Psoas muscle (tissue), 8 donors: ENCODE results near the gene STOML1. TPM values are rescaled to one million over a fixed set of nuclear protein-coding genes. Genes with fewer than 3 reads are reported as not detected.
A peak's percentile ranks its signal among the peaks of the same experiment; 100 is the strongest.

Experiments used
- ATAC-seq, 4 donors: fragments of 200-7000 bp; cut with Tn5 transposase; one replicate each; pipeline ENCODE4 v1.9.1; 2020; ENCODE audit warnings: moderate library complexity in 3 of 4, mild to moderate bottlenecking in 2 of 4
- DNase-seq, 2 donors: peaks; one replicate each; pipeline ENCODE4 v3.0.0-alpha.2; 2020
- H3K27ac ChIP-seq: fragments of 200-600 bp; one replicate; pipeline ENCODE4 v1.8.0; 2022
- H3K27me3 ChIP-seq, 3 donors: fragments of 200-600 bp in 1 of 3; one replicate each; pipeline versions ENCODE4 v1.6.1 to v1.8.0; 2013 to 2022; ENCODE audit warnings: low read length in 2 of 3, mild to moderate bottlenecking in 2 of 3, moderate library complexity in 1 of 3; ENCODE audit not compliant: insufficient read depth in 3 of 3
- H3K36me3 ChIP-seq, 2 donors: fragments of 200-600 bp in 1 of 2; one replicate each; pipeline versions ENCODE4 v1.6.1 to v1.8.0; 2013 to 2022; ENCODE audit warnings: low read depth in 1 of 2, mild to moderate bottlenecking in 1 of 2, moderate library complexity in 1 of 2; ENCODE audit not compliant: insufficient read depth in 1 of 2
- H3K4me1 ChIP-seq: fragments of 200-600 bp; one replicate; pipeline ENCODE4 v1.8.0; 2022
- H3K4me3 ChIP-seq: fragments of 200-600 bp; one replicate; pipeline ENCODE4 v1.8.0; 2022; ENCODE audit warnings: mild to moderate bottlenecking
- H3K9me3 ChIP-seq: fragments of 200-600 bp; one replicate; pipeline ENCODE4 v1.8.0; 2022
- WGBS, 3 donors: extraction: QIAGEN DNeasy Blood & Tissue Kit; methylation state at CpG; one replicate each; pipeline versions ENCODE4 v1.1.6 to v1.1.7; 2013; 5-methylcytosine and 5-hydroxymethylcytosine counted together
- intact Hi-C, 2 donors: fragments of 100-400 bp; cut with DNase I; formaldehyde crosslinking; loops; one replicate each; pipeline versions ENCODE4 v1.11.0 to v1.14.2; 2022
- polyA plus RNA-seq, 3 donors: library from polyadenylated mRNA; stranded (reverse); fragments of 200-250 nt; gene quantifications; one replicate each; pipeline ENCODE4 v1.2.3, GENCODE V29; 2013
- total RNA-seq, 4 donors: library from RNA; stranded (reverse); fragmentation: NEBNext Ultra II Directional in 2 of 4; extraction: Animal tissue kit (Norgen Biotek cat#: 25700) in 2 of 4; gene quantifications; one replicate each; pipeline versions ENCODE4 v1.2.1 to v1.2.4, GENCODE V29; 2021 to 2023
- TF ChIP-seq, protein P1 (sequence below): fragments of 200-600 bp; IDR thresholded peaks from one replicate; pipeline ENCODE4 v1.8.0; 2022; ENCODE audit warnings: antibody characterized with exemption
- donor health status: healthy with polysubstance abuse.
- donor health status: DM: no; HTN: no; CAD: no; lungs with moderate emphysema.
- donor health status: Bipolar disorder and iron deficiency.
- donor health status: healthy.
- donor health status: DM: yes; HTN: yes; CAD: no.
- donor health status: DM: no; HTN: no; CAD: no.
- donor health status: DM: no; HTN: no; CAD: no.
- donor health status: DM: yes; HTN: yes; CAD: no.

STOML1 gene
- total and polyA plus RNA-seq, 7 donors: 18.3 to 34.4 (median 24.4) TPM

GRCh38 chr15:73931441-73931840, 60.7 kb downstream of the STOML1 start:
- no peaks in the 10 kb centered on the region for H3K9me3 ChIP-seq
- peaks cover 17% of the 10 kb centered on the region for H3K4me1 ChIP-seq
- 65 to 80% (median 68%) methylated on average over 2 of the region's 2 CpGs for WGBS, 3 donors
- H3K27me3 ChIP-seq: peaks cover 0 to 18% (median 9%) of the 10 kb centered on the region in 3 donors
- intact Hi-C loops: no loop called here
- DNase-seq: peak in 1 of 2 donors; percentile 22
- H3K27ac ChIP-seq: no peak overlapping the region
- H3K36me3 ChIP-seq: no peaks in the 10 kb centered on the region
- TF ChIP-seq, protein P1, sequence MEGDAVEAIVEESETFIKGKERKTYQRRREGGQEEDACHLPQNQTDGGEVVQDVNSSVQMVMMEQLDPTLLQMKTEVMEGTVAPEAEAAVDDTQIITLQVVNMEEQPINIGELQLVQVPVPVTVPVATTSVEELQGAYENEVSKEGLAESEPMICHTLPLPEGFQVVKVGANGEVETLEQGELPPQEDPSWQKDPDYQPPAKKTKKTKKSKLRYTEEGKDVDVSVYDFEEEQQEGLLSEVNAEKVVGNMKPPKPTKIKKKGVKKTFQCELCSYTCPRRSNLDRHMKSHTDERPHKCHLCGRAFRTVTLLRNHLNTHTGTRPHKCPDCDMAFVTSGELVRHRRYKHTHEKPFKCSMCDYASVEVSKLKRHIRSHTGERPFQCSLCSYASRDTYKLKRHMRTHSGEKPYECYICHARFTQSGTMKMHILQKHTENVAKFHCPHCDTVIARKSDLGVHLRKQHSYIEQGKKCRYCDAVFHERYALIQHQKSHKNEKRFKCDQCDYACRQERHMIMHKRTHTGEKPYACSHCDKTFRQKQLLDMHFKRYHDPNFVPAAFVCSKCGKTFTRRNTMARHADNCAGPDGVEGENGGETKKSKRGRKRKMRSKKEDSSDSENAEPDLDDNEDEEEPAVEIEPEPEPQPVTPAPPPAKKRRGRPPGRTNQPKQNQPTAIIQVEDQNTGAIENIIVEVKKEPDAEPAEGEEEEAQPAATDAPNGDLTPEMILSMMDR: no peak
- no peak overlapping the region for H3K4me3 ChIP-seq
- ATAC-seq: no peak

GRCh38 chr15:73930790-73931281, 61.3 kb downstream of the STOML1 start:
- Histone ChIP-seq H3K4me1 (peaks cover 17% of the 10 kb centered on the region), H3K9me3 (no peaks in the 10 kb centered on the region), H3K27me3 (peaks cover 0 to 18% (median 10%) of the 10 kb centered on the region in 3 donors), H3K27ac (no peak overlapping the region), H3K4me3 (no peak overlapping the region), H3K36me3 (no peaks in the 10 kb centered on the region)
- intact Hi-C loops: no loop called here
- DNase-seq: peak; percentile 69 to 82
- peak in 2 of 4 donors; percentile 18 to 24 for ATAC-seq
- WGBS, 3 donors: 62 to 68% (median 62%) methylated on average over 7 of the region's 7 CpGs
- TF ChIP-seq, protein P1: no peak

DNA sequence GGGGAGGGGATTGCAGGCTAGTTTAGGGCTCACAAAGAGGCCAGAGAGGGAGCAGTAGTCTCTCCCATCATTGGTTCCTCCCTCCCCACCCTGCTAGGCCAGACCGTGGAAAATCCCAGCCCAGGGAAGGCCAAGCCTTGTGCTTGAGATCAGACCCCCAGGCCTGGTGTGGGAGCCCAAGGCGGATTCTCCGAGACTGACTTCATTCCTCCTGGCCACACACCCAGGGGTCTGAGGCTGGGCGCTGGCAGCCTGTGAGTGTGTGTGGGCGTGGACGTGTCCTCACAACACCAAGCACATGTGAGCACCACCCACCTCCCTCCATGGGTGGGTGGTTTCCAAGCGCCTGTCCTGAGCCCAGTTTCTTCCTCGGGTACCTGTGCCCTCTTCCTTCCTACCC, 61.7 kb downstream of the STOML1 start:
- Histone ChIP-seq H3K27ac (no peak overlapping the region), H3K36me3 (no peaks in the 10 kb centered on the region), H3K4me3 (no peak overlapping the region), H3K9me3 (no peaks in the 10 kb centered on the region), H3K27me3 (peaks cover 0 to 18% (median 10%) of the 10 kb centered on the region in 3 donors), H3K4me1 (peaks cover 17% of the 10 kb centered on the region)
- WGBS, 3 donors: 66 to 84% (median 74%) methylated on average over 7 to 8 of the region's 8 CpGs
- DNase-seq (peak; percentile 68 to 75), ATAC-seq (no peak)
- intact Hi-C loops: no loop called here
- TF ChIP-seq, protein P1: no peak

- intact Hi-C loops: no loop called here
- H3K4me3 ChIP-seq: no peak overlapping the region
- no peak overlapping the region for H3K27ac ChIP-seq
- no peaks in the 10 kb centered on the region for H3K36me3 ChIP-seq
- H3K9me3 ChIP-seq: no peaks in the 10 kb centered on the region
- DNase-seq: peak in 1 of 2 donors; percentile 12
- 81 to 84% (median 84%) methylated on average over 5 of the region's 5 CpGs for WGBS, 3 donors
- H3K27me3 ChIP-seq: peaks cover 0 to 18% (median 10%) of the 10 kb centered on the region in 3 donors
- peaks cover 23% of the 10 kb centered on the region for H3K4me1 ChIP-seq
- TF ChIP-seq, protein P1: no peak
- no peak for ATAC-seq
These were observed 63.0 kb downstream of the STOML1 start for GRCh38 chr15:73928971-73929627.

Other genes with a start within 250 kb of the STOML1 start
- 10 to 100 TPM in 1 of 4 donors, 1 to 10 TPM in 3; 3.8 to 10.8 (median 5.7) TPM for gene INSYN1, start 238.9 kb downstream of the STOML1 start, total RNA-seq
- gene INSYN1, start 238.9 kb downstream of the STOML1 start, polyA plus RNA-seq: 1 to 10 TPM in 2 of 3 donors, under 1 TPM in 1; 0.42 to 2.5 (median 1.6) TPM
- not detected for gene TBC1D21, start 118.7 kb downstream of the STOML1 start, total RNA-seq
- gene TBC1D21, start 118.7 kb downstream of the STOML1 start, polyA plus RNA-seq: not detected
- 1 to 10 TPM; 5.1 to 8.7 (median 6.3) TPM for gene LOXL1, start 65.8 kb downstream of the STOML1 start, total RNA-seq
- gene LOXL1, start 65.8 kb downstream of the STOML1 start, polyA plus RNA-seq: 1 to 10 TPM; 1.6 to 5.1 (median 4.3) TPM
- gene PML, start 2.4 kb upstream of the STOML1 start, total RNA-seq: 10 to 100 TPM; 15.0 to 22.6 (median 15.6) TPM
- 10 to 100 TPM in 1 of 3 donors, 1 to 10 TPM in 2; 6.7 to 10.2 (median 7.5) TPM for gene PML, start 2.4 kb upstream of the STOML1 start, polyA plus RNA-seq
- 1 to 10 TPM in 1 of 4 donors, under 1 TPM in 1, not detected in 2; 0.08 to 1.1 TPM for gene GOLGA6A, start 90.3 kb upstream of the STOML1 start, total RNA-seq
- under 1 TPM in 1 of 3 donors, not detected in 2; 0.16 TPM for gene GOLGA6A, start 90.3 kb upstream of the STOML1 start, polyA plus RNA-seq
- gene ISLR2, start 138.3 kb upstream of the STOML1 start, total RNA-seq: 1 to 10 TPM; 1.1 to 2.2 (median 1.6) TPM
- 1 to 10 TPM; 1.2 to 1.7 (median 1.4) TPM for gene ISLR2, start 138.3 kb upstream of the STOML1 start, polyA plus RNA-seq
- 10 to 100 TPM in 2 of 4 donors, 1 to 10 TPM in 2; 2.6 to 18.0 (median 7.8) TPM for gene ISLR, start 181.4 kb upstream of the STOML1 start, total RNA-seq
- gene ISLR, start 181.4 kb upstream of the STOML1 start, polyA plus RNA-seq: 1 to 10 TPM; 2.6 to 4.1 (median 4.1) TPM
- not detected for gene STRA6, start 210.5 kb upstream of the STOML1 start, total RNA-seq
- gene STRA6, start 210.5 kb upstream of the STOML1 start, polyA plus RNA-seq: under 1 TPM in 1 of 3 donors, not detected in 2; 0.05 TPM
- not detected for gene CCDC33, start 244.0 kb upstream of the STOML1 start, total RNA-seq
- under 1 TPM in 2 of 3 donors, not detected in 1; 0.01 to 0.03 TPM for gene CCDC33, start 244.0 kb upstream of the STOML1 start, polyA plus RNA-seq